ENCODE results near the gene AKAP8L. TPM values are rescaled to one million over a fixed set of nuclear protein-coding genes. Genes with fewer than 3 reads are reported as not detected.
A peak's percentile ranks its signal among the peaks of the same experiment; 100 is the strongest.

AKAP8L gene
- total and polyA plus RNA-seq, 4 donors: 16.4 to 67.1 (median 42.9) TPM

DNA sequence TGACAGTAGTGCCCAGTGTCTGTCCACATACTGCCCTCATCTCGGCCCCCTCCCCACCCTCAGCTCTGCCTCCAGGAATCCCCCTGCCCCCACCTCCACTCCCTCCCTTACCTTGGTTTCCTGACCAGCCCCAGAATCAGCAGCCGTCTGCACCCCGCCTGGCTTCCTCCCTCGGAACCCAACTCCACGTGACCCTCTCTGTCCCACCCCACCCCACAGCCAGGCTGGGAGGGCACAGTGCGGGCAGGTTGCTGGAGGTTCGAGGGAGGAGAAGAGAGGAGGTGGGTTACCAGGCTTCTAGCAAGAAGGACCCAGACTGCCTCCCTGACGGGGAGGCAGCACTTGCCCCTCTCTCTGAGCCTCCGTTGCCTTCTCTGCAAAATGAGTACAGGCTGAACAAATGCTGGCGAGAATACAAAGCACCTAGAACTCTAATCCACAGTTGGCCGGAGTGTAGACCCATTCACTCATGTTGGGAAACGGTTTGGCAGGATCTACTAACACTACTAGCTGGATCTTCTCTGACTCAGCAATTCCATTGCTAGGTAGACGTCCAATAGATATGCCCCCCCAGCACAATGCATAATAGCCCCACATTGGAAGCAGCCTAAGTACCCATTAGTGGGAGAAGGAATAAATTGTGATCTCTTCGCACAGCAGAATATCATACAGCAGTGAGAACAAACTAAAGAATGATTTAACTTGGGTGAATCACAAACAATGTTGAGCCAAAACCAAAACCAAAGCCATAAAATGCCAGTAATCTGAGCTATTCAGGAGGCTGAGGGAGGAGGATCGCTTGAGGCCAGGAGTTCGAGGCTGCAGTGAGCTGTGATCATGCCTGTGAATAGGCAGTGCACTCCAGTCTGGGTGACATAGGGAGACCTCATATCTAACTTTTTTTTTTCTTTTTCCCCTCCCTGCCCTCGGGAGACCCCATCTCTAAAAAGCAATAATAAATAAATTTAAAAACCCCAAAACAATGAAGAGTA lies 45.9 kb upstream of the AKAP8L start, which contains the start of gene RASAL3 (continued):
- TF ChIP-seq, protein P1, sequence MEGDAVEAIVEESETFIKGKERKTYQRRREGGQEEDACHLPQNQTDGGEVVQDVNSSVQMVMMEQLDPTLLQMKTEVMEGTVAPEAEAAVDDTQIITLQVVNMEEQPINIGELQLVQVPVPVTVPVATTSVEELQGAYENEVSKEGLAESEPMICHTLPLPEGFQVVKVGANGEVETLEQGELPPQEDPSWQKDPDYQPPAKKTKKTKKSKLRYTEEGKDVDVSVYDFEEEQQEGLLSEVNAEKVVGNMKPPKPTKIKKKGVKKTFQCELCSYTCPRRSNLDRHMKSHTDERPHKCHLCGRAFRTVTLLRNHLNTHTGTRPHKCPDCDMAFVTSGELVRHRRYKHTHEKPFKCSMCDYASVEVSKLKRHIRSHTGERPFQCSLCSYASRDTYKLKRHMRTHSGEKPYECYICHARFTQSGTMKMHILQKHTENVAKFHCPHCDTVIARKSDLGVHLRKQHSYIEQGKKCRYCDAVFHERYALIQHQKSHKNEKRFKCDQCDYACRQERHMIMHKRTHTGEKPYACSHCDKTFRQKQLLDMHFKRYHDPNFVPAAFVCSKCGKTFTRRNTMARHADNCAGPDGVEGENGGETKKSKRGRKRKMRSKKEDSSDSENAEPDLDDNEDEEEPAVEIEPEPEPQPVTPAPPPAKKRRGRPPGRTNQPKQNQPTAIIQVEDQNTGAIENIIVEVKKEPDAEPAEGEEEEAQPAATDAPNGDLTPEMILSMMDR (IDR thresholded peaks at IDR 0.05; ENCODE audit: low read depth, low read length, missing input control): no peak
- no peak for TF ChIP-seq TAF1 (conservative IDR thresholded peaks at IDR 0.05)

DNA sequence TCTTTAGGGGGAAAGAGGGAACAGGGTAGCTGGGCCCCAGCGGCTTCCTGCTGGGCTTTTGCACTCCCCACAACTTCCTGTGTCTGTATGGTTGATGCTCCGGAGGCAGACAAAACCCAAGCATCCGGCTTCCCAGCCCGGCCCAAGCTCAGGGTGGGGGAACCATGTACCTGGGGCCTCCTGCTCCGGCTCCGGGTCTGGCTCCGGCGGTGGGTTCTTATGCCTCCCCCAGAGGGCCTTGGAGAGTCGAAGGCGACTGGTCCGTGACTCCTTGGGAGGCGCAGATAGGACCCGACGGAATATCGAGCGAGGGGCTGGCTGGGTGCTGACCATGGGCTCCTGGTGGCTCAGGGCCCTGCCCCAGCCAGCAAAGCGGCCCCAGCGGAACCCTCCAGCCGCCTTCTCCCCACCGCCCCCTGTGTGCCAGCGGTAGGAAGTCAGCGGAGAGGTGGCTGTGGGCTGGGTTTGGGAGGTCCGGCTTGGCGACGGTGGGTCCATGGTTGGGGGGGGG lies 45.1 kb upstream of the AKAP8L start:
- Histone ChIP-seq H3K4me1 (ENCODE audit: control insufficient read depth in 4 of 4, insufficient read depth in 4 of 4, low read length in 3 of 4) (peaks cover 5 to 14% (median 11%) of the 10 kb centered on the region in 4 donors), H3K27ac (ENCODE audit: low read depth in 1 of 2, low read length in 2 of 2) (peak overlapping the region; percentile 51 to 55), H3K9ac (ENCODE audit: low read depth in 1 of 2, low read length in 2 of 2) (no peak overlapping the region), H3K36me3 (ENCODE audit: control insufficient read depth in 4 of 4, insufficient read depth in 3 of 4, low read depth in 1 of 4, low read length in 3 of 4) (peaks cover 0 to 6% (median 0%) of the 10 kb centered on the region in 4 donors), H3K27me3 (ENCODE audit: control insufficient read depth in 4 of 4, insufficient read depth in 4 of 4, low read length in 3 of 4) (no peaks in the 10 kb centered on the region), H3K9me3 (ENCODE audit: control insufficient read depth in 4 of 4, low read length in 3 of 4) (no peaks in the 10 kb centered on the region), H3K4me3 (ENCODE audit: low read depth in 1 of 3, low read length in 3 of 3) (peak overlapping the region in 2 of 3 donors; percentile 25 to 30)
- no peak for DNase-seq (ENCODE audit: low spot score)
- TF ChIP-seq, protein P2, sequence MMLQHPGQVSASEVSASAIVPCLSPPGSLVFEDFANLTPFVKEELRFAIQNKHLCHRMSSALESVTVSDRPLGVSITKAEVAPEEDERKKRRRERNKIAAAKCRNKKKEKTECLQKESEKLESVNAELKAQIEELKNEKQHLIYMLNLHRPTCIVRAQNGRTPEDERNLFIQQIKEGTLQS (IDR thresholded peaks at IDR 0.05): no peak
- peak; percentile 36 to 41 for TF ChIP-seq GABPA (IDR thresholded peaks at IDR 0.05 in 1 of 2, conservative IDR thresholded peaks at IDR 0.05 in 1 of 2)
- WGBS: 60% methylated on average over 25 of the region's 25 CpGs

DNA sequence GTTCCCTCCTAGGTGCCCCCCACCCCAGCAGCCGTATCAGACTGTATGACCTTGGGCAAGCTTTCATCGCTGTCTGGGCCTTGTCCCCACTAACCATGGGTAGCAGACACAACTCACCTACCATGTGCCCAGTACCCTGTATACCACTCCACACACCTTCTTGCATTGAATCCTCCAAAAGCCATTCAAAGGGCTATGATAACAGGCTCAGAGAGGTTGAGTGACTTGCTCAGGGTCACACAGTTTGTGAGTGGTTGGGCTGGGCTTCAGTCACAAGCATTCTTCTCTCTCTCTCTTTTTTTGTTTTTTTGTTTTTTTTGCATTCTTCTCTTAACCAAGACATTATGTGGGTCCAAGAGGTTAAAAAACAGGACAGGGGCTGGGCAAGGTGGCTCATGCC lies 42.9 kb upstream of the AKAP8L start:
- Histone ChIP-seq H3K27me3 (ENCODE audit: control insufficient read depth in 4 of 4, insufficient read depth in 4 of 4, low read length in 3 of 4) (no peaks in the 10 kb centered on the region), H3K27ac (ENCODE audit: low read depth in 1 of 2, low read length in 2 of 2) (no peak overlapping the region), H3K4me3 (ENCODE audit: low read depth in 1 of 3, low read length in 3 of 3) (no peak overlapping the region), H3K36me3 (ENCODE audit: control insufficient read depth in 4 of 4, insufficient read depth in 3 of 4, low read depth in 1 of 4, low read length in 3 of 4) (no peaks in the 10 kb centered on the region), H3K9me3 (ENCODE audit: control insufficient read depth in 4 of 4, low read length in 3 of 4) (no peaks in the 10 kb centered on the region), H3K4me1 (ENCODE audit: control insufficient read depth in 4 of 4, insufficient read depth in 4 of 4, low read length in 3 of 4) (peaks cover 7 to 21% (median 8%) of the 10 kb centered on the region in 4 donors), H3K9ac (ENCODE audit: low read depth in 1 of 2, low read length in 2 of 2) (no peak overlapping the region)
- 97% methylated on average over 2 of the region's 2 CpGs for WGBS
- no peak for DNase-seq (ENCODE audit: low spot score)
- TF ChIP-seq FOXA2 (IDR thresholded peaks at IDR 0.05): no peak
- no peak for TF ChIP-seq RAD21 (IDR thresholded peaks at IDR 0.05)
- no peak for TF ChIP-seq HNF4A (conservative IDR thresholded peaks at IDR 0.05)
- TF ChIP-seq, protein P1 (IDR thresholded peaks at IDR 0.05; ENCODE audit: low read depth, low read length, missing input control): no peak
- TF ChIP-seq YY1 (IDR thresholded peaks at IDR 0.05): no peak
- no peak for TF ChIP-seq GABPA (IDR thresholded peaks at IDR 0.05 in 1 of 2, conservative IDR thresholded peaks at IDR 0.05 in 1 of 2)
- TF ChIP-seq JUND (IDR thresholded peaks at IDR 0.05): no peak
- TF ChIP-seq EGR1 (IDR thresholded peaks at IDR 0.05; ENCODE audit: low read depth in 2 of 2): no peak
- TF ChIP-seq TAF1 (conservative IDR thresholded peaks at IDR 0.05): no peak
- TF ChIP-seq, protein P3, sequence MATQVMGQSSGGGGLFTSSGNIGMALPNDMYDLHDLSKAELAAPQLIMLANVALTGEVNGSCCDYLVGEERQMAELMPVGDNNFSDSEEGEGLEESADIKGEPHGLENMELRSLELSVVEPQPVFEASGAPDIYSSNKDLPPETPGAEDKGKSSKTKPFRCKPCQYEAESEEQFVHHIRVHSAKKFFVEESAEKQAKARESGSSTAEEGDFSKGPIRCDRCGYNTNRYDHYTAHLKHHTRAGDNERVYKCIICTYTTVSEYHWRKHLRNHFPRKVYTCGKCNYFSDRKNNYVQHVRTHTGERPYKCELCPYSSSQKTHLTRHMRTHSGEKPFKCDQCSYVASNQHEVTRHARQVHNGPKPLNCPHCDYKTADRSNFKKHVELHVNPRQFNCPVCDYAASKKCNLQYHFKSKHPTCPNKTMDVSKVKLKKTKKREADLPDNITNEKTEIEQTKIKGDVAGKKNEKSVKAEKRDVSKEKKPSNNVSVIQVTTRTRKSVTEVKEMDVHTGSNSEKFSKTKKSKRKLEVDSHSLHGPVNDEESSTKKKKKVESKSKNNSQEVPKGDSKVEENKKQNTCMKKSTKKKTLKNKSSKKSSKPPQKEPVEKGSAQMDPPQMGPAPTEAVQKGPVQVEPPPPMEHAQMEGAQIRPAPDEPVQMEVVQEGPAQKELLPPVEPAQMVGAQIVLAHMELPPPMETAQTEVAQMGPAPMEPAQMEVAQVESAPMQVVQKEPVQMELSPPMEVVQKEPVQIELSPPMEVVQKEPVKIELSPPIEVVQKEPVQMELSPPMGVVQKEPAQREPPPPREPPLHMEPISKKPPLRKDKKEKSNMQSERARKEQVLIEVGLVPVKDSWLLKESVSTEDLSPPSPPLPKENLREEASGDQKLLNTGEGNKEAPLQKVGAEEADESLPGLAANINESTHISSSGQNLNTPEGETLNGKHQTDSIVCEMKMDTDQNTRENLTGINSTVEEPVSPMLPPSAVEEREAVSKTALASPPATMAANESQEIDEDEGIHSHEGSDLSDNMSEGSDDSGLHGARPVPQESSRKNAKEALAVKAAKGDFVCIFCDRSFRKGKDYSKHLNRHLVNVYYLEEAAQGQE (IDR thresholded peaks at IDR 0.05): no peak
- TF ChIP-seq HNF4G (IDR thresholded peaks at IDR 0.05): no peak
- no peak for TF ChIP-seq RXRA (IDR thresholded peaks at IDR 0.05)
- no peak for TF ChIP-seq NR2F2 (IDR thresholded peaks at IDR 0.05)
- TF ChIP-seq, protein P4, sequence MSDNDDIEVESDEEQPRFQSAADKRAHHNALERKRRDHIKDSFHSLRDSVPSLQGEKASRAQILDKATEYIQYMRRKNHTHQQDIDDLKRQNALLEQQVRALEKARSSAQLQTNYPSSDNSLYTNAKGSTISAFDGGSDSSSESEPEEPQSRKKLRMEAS (IDR thresholded peaks at IDR 0.05): no peak
- TF ChIP-seq SP1 (IDR thresholded peaks at IDR 0.05): no peak
